Smooth muscle cell (in vitro differentiated cells): ENCODE results near the gene ZCCHC17. TPM values are rescaled to one million over a fixed set of nuclear protein-coding genes. Genes with fewer than 3 reads are reported as not detected.

Experiments used
- DNase-seq: peaks from one replicate; lab custom pipeline; 2025; ENCODE audit not compliant: unreplicated experiment; lab: John Stamatoyannopoulos, UW
- H2AFZ ChIP-seq: fragments of 200-600 bp; sonication (generic); 2 replicates; pipeline ENCODE4 v1.6.0; 2016; ENCODE audit warnings: antibody characterized with exemption, low read depth, mild to moderate bottlenecking
- H3F3A ChIP-seq: fragments of 200-600 bp; sonication (generic); 2 replicates; pipeline ENCODE4 v1.6.0; 2017; ENCODE audit warnings: antibody characterized with exemption, low read depth
- H3K27ac ChIP-seq: fragments of 200-600 bp; sonication (generic); 2 replicates; pipeline ENCODE4 v1.5.1; 2016; ENCODE audit warnings: low read depth, mild to moderate bottlenecking
- H3K27me3 ChIP-seq: fragments of 200-600 bp; sonication (generic); 2 replicates; pipeline ENCODE4 v1.6.1; 2016; ENCODE audit warnings: low read depth, mild to moderate bottlenecking
- H3K36me3 ChIP-seq: fragments of 200-600 bp; sonication (generic); 2 replicates; pipeline ENCODE4 v1.5.1; 2016; ENCODE audit warnings: low read depth
- H3K4me1 ChIP-seq: fragments of 200-600 bp; sonication (generic); 2 replicates; pipeline ENCODE4 v1.5.1; 2016; ENCODE audit warnings: low read depth
- H3K4me2 ChIP-seq: fragments of 200-600 bp; sonication (generic); 2 replicates; pipeline ENCODE4 v1.6.0; 2016; ENCODE audit warnings: mild to moderate bottlenecking
- H3K4me3 ChIP-seq: fragments of 200-600 bp; sonication (generic); 2 replicates; pipeline ENCODE4 v1.5.1; 2016; ENCODE audit warnings: mild to moderate bottlenecking
- H3K79me2 ChIP-seq: fragments of 200-600 bp; sonication (generic); 2 replicates; pipeline ENCODE4 v1.6.0; 2016; ENCODE audit warnings: low read depth, mild to moderate bottlenecking
- H3K9ac ChIP-seq: fragments of 200-600 bp; sonication (generic); 2 replicates; pipeline ENCODE4 v1.6.0; 2016; ENCODE audit warnings: low read depth
- H3K9me3 ChIP-seq: fragments of 200-600 bp; sonication (generic); replicated peaks from 2 replicates; pipeline ENCODE4 v1.5.1; 2016; ENCODE audit warnings: low read depth
- H4K20me1 ChIP-seq: fragments of 200-600 bp; sonication (generic); 2 replicates; pipeline ENCODE4 v1.6.0; 2016; ENCODE audit warnings: low read depth
- CTCF ChIP-seq: fragments of 200-600 bp; sonication (generic); IDR thresholded peaks from 2 replicates; pipeline ENCODE4 v1.5.1; 2017; ENCODE audit warnings: borderline replicate concordance, mild to moderate bottlenecking, antibody characterized with exemption; ENCODE audit not compliant: insufficient read depth, poor library complexity, severe bottlenecking
- WGBS: methylation state at CpG from one replicate; pipeline ENCODE4 v1.1.7; 2016; ENCODE audit warnings: low lambda C conversion rate; 5-methylcytosine and 5-hydroxymethylcytosine counted together
- polyA plus RNA-seq: library from polyadenylated mRNA; unstranded; fragments of >200 nt; fragmentation: Nextera tagmentation; extraction: Ambion mirVana; gene quantifications from 2 replicates; pipeline ENCODE4 v1.2.1, GENCODE V29; 2016
- total RNA-seq: library from RNA; depleted of rRNA; stranded (reverse); fragments of >200 nt; gene quantifications from 2 replicates; pipeline ENCODE4 v1.2.3, GENCODE V29; 2014

ZCCHC17 gene
- total and polyA plus RNA-seq, 2 experiments from 2014 or later = 34.2 to 47.3 TPM

GRCh38 chr1:31377364-31377863 lies 80.6 kb downstream of the ZCCHC17 start:
- Histone ChIP-seq H3K9ac (no peak overlapping the region), H3K4me3 (no peak overlapping the region), H3F3A (peaks cover 4% of the 10 kb centered on the region), H3K4me2 (no peak overlapping the region), H3K27ac (no peak overlapping the region), H3K27me3 (no peaks in the 10 kb centered on the region), H3K79me2 (no peaks in the 10 kb centered on the region), H2AFZ (no peak overlapping the region), H4K20me1 (no peaks in the 10 kb centered on the region), H3K4me1 (peaks cover 14% of the 10 kb centered on the region), H3K9me3 (no peaks in the 10 kb centered on the region), H3K36me3 (no peaks in the 10 kb centered on the region)
- no peak for DNase-seq
- WGBS = 99% methylated on average over 3 of the region's 3 CpGs
- TF ChIP-seq CTCF = no peak

GRCh38 chr1:31378001-31378400 lies 81.2 kb downstream of the ZCCHC17 start:
- peaks cover 8% of the 10 kb centered on the region for H3K4me1 ChIP-seq

GRCh38 chr1:31380181-31380580 lies 83.3 kb downstream of the ZCCHC17 start:
- TF ChIP-seq CTCF = no peak
- WGBS = 91% methylated on average over 3 of the region's 3 CpGs
- H3K27ac ChIP-seq = no peak overlapping the region
- H3F3A ChIP-seq = no peaks in the 10 kb centered on the region
- H3K27me3 ChIP-seq = no peaks in the 10 kb centered on the region
- H3K9ac ChIP-seq = no peak overlapping the region
- no peak overlapping the region for H3K4me2 ChIP-seq
- H2AFZ ChIP-seq = no peak overlapping the region
- H4K20me1 ChIP-seq = no peaks in the 10 kb centered on the region
- no peaks in the 10 kb centered on the region for H3K4me1 ChIP-seq
- H3K9me3 ChIP-seq = no peaks in the 10 kb centered on the region
- no peaks in the 10 kb centered on the region for H3K36me3 ChIP-seq
- no peak overlapping the region for H3K4me3 ChIP-seq
- no peaks in the 10 kb centered on the region for H3K79me2 ChIP-seq
- no peak for DNase-seq

More at GRCh38 chr1:31378001-31378400, 81.2 kb downstream of the ZCCHC17 start:
- no peak overlapping the region for H3K4me2 ChIP-seq
- no peaks in the 10 kb centered on the region for H3K27me3 ChIP-seq
- no peaks in the 10 kb centered on the region for H4K20me1 ChIP-seq
- no peak overlapping the region for H3K27ac ChIP-seq
- H3K9me3 ChIP-seq = no peaks in the 10 kb centered on the region
- H3K9ac ChIP-seq = no peak overlapping the region
- H2AFZ ChIP-seq = no peak overlapping the region
- H3F3A ChIP-seq = no peaks in the 10 kb centered on the region
- no peak for TF ChIP-seq CTCF
- H3K36me3 ChIP-seq = no peaks in the 10 kb centered on the region
- DNase-seq = no peak
- no peaks in the 10 kb centered on the region for H3K79me2 ChIP-seq
- H3K4me3 ChIP-seq = no peak overlapping the region
